ENCODE data around the gene CHSY3.

GRCh38 chr5:130099008-130099407 lies 194.7 kb downstream of the CHSY3 start:
- no peak for TF ChIP-seq CTCF (IDR thresholded peaks at IDR 0.05)
- TF ChIP-seq ZFX (IDR thresholded peaks at IDR 0.05; ENCODE audit: borderline replicate concordance) = no peak

Data from 22Rv1 (cell line).